Thymus (tissue), 11 donors: ENCODE measurements around the gene LGR6. TPM values are rescaled to one million over a fixed set of nuclear protein-coding genes. Genes with fewer than 3 reads are reported as not detected.

ENCODE experiments used
- DNase-seq, 9 donors: peaks; one replicate each; pipeline ENCODE4 v3.0.0-alpha.2; 2013; ENCODE audit warnings: low spot score in 9 of 9, low read depth in 6 of 9, missing footprints in 1 of 9
- H3K27ac ChIP-seq, 2 donors: one replicate each; pipeline ENCODE4 v1.5.1; 2013; ENCODE audit warnings: control low read depth in 1 of 2, low read depth in 1 of 2, low read length in 1 of 2, mild to moderate bottlenecking in 1 of 2, moderate library complexity in 1 of 2
- H3K27me3 ChIP-seq, 2 donors: one replicate each; pipeline ENCODE4 v1.5.1; 2013; ENCODE audit warnings: low read length in 1 of 2; ENCODE audit not compliant: control insufficient read depth in 2 of 2, insufficient read depth in 1 of 2
- H3K36me3 ChIP-seq, 2 donors: one replicate each; pipeline ENCODE4 v1.5.1; 2013; ENCODE audit warnings: low read length in 1 of 2, mild to moderate bottlenecking in 1 of 2, moderate library complexity in 1 of 2; ENCODE audit not compliant: control insufficient read depth in 2 of 2, insufficient read depth in 2 of 2
- H3K4me1 ChIP-seq, 2 donors: one replicate each; pipeline ENCODE4 v1.5.1; 2013; ENCODE audit warnings: low read length in 2 of 2; ENCODE audit not compliant: control insufficient read depth in 2 of 2, insufficient read depth in 2 of 2
- H3K4me3 ChIP-seq, 2 donors: one replicate each; pipeline ENCODE4 v1.5.1; 2013; ENCODE audit warnings: low read length in 2 of 2, control low read depth in 1 of 2, mild to moderate bottlenecking in 1 of 2
- H3K9me3 ChIP-seq, 2 donors: one replicate each; pipeline ENCODE4 v1.5.1; 2013; ENCODE audit warnings: low read length in 1 of 2, mild to moderate bottlenecking in 1 of 2; ENCODE audit not compliant: control insufficient read depth in 2 of 2, insufficient read depth in 1 of 2
- WGBS: extraction: QIAGEN DNeasy Blood & Tissue Kit; methylation state at CpG from one replicate; pipeline ENCODE4 v1.1.7; 2013; 5-methylcytosine and 5-hydroxymethylcytosine counted together
- polyA plus RNA-seq: library from polyadenylated mRNA; stranded (reverse); fragments of 200-250 nt; gene quantifications from one replicate; pipeline ENCODE4 v1.2.3, GENCODE V29; 2013
- total RNA-seq: library from RNA; stranded (reverse); fragments of 120-200 nt; gene quantifications from one replicate; pipeline ENCODE4 v1.2.4, GENCODE V29; 2013
- donor health status: healthy.

Gene LGR6
- total and polyA plus RNA-seq, 2 donors: 0.05 to 1.0 TPM

- H3K4me3 ChIP-seq: no peak overlapping the region
- no peaks in the 10 kb centered on the region for H3K36me3 ChIP-seq
- no peak for DNase-seq
- H3K4me1 ChIP-seq: no peaks in the 10 kb centered on the region
- peaks cover 0 to 5% of the 10 kb centered on the region in 2 donors for H3K27me3 ChIP-seq
- H3K27ac ChIP-seq: no peak overlapping the region
- H3K9me3 ChIP-seq: no peaks in the 10 kb centered on the region
These were observed 126.4 kb downstream of the LGR6 start for GRCh38 chr1:202320081-202320405.

DNA sequence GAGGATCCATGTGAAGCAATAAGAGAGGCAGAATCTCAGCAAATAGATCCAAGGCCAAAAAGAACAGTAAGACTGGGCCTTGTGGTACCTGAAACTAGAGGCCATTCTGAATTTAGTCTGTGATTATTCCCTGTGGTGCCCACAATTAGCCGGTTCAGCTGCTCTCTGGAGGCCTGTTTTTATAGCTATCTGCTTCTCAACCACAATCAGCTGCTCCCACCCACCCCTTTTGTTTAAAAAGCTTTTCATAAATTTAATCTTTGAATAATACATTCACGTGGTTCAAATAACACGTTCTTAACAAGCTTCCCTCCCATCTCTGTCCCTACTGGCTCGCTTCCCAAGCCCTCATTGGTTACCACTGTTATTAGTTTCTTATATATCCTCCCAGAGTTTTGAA, 130.1 kb downstream of the LGR6 start:
- Histone ChIP-seq H3K27ac (no peak overlapping the region), H3K4me3 (no peak overlapping the region), H3K9me3 (no peaks in the 10 kb centered on the region), H3K4me1 (no peaks in the 10 kb centered on the region), H3K27me3 (peaks cover 0 to 4% of the 10 kb centered on the region in 2 donors), H3K36me3 (peaks cover under 1 to 7% of the 10 kb centered on the region in 2 donors)
- no peak for DNase-seq
- WGBS: 96% methylated on average over 4 of the region's 4 CpGs

GRCh38 chr1:202324646-202325045, 131.0 kb downstream of the LGR6 start:
- Histone ChIP-seq H3K9me3 (no peaks in the 10 kb centered on the region), H3K4me1 (no peaks in the 10 kb centered on the region), H3K27ac (no peak overlapping the region), H3K36me3 (peaks cover 9 to 13% of the 10 kb centered on the region in 2 donors), H3K4me3 (no peak overlapping the region), H3K27me3 (peaks cover 0 to 4% of the 10 kb centered on the region in 2 donors)
- WGBS: 97% methylated on average over 2 of the region's 2 CpGs
- no peak for DNase-seq

- DNase-seq: no peak
- no peaks in the 10 kb centered on the region for H3K9me3 ChIP-seq
- no peak overlapping the region for H3K27ac ChIP-seq
- no peak overlapping the region for H3K4me3 ChIP-seq
- H3K36me3 ChIP-seq: peaks cover 36 to 56% of the 10 kb centered on the region in 2 donors
- H3K4me1 ChIP-seq: no peaks in the 10 kb centered on the region
- H3K27me3 ChIP-seq: no peaks in the 10 kb centered on the region
These were observed 136.3 kb downstream of the LGR6 start for GRCh38 chr1:202329891-202330290.

GRCh38 chr1:202333861-202334260, 140.3 kb downstream of the LGR6 start:
- no peaks in the 10 kb centered on the region for H3K27me3 ChIP-seq
- no peak overlapping the region for H3K27ac ChIP-seq
- H3K9me3 ChIP-seq: no peaks in the 10 kb centered on the region
- H3K4me3 ChIP-seq: no peak overlapping the region
- H3K36me3 ChIP-seq: peaks cover 35 to 67% of the 10 kb centered on the region in 2 donors
- no peaks in the 10 kb centered on the region for H3K4me1 ChIP-seq
- WGBS: 95% methylated on average over 4 of the region's 4 CpGs
- no peak for DNase-seq

GRCh38 chr1:202343652-202344349, 150.2 kb downstream of the LGR6 start:
- H3K4me3 ChIP-seq: no peak overlapping the region
- H3K27me3 ChIP-seq: no peaks in the 10 kb centered on the region
- H3K4me1 ChIP-seq: peaks cover 0 to 20% of the 10 kb centered on the region in 2 donors
- H3K27ac ChIP-seq: no peak overlapping the region
- H3K9me3 ChIP-seq: no peaks in the 10 kb centered on the region
- 72% methylated on average over 4 of the region's 4 CpGs for WGBS
- no peaks in the 10 kb centered on the region for H3K36me3 ChIP-seq
- DNase-seq: peak in 7 of 9 donors; percentile 37 to 74 (median 43)

- H3K9me3 ChIP-seq: no peaks in the 10 kb centered on the region
- peak overlapping the region; percentile 85 to 95 for H3K4me3 ChIP-seq
- WGBS: 53% methylated on average over 6 of the region's 6 CpGs
- H3K4me1 ChIP-seq: no peaks in the 10 kb centered on the region
- DNase-seq: no peak
- H3K27me3 ChIP-seq: no peaks in the 10 kb centered on the region
- no peaks in the 10 kb centered on the region for H3K36me3 ChIP-seq
- peak overlapping the region in 1 of 2 donors; percentile 95 for H3K27ac ChIP-seq
These were observed 154.5 kb downstream of the LGR6 start for GRCh38 chr1:202348005-202348508.

GRCh38 chr1:202348509-202349205, 155.1 kb downstream of the LGR6 start, which contains the start of gene PPP1R12B:
PPP1R12B (plus strand) TSS chr1:202348699; CDS start chr1:202348852, 153 bp downstream.
- under 1% methylated on average over 60 of the region's 60 CpGs for WGBS
- Histone ChIP-seq H3K27me3 (no peaks in the 10 kb centered on the region), H3K27ac (peak within 1 kb of the TSS; percentile 88 to 95), H3K36me3 (no peaks in the 10 kb centered on the region), H3K9me3 (no peaks in the 10 kb centered on the region), H3K4me1 (no peaks in the 10 kb centered on the region), H3K4me3 (peak within 1 kb of the TSS; percentile 85 to 95)
- peak; percentile 85 to 97 (median 92) for DNase-seq

GRCh38 chr1:202349206-202349928, 155.8 kb downstream of the LGR6 start:
- 8% methylated on average over 12 of the region's 12 CpGs for WGBS
- H3K27me3 ChIP-seq: no peaks in the 10 kb centered on the region
- peak overlapping the region in 1 of 2 donors; percentile 88 for H3K27ac ChIP-seq
- no peaks in the 10 kb centered on the region for H3K9me3 ChIP-seq
- H3K4me3 ChIP-seq: peak overlapping the region; percentile 85 to 95
- H3K4me1 ChIP-seq: no peaks in the 10 kb centered on the region
- no peaks in the 10 kb centered on the region for H3K36me3 ChIP-seq
- DNase-seq: peak in 3 of 9 donors; percentile 8 to 43 (median 27)
